HG02870 (cell line): ENCODE measurements around the gene TAS1R2.

Experiments
- ATAC-seq: cut with Tn5 transposase; IDR thresholded peaks from one replicate; pipeline ENCODE4 v1.9.1; 2021; ENCODE audit warnings: mild to moderate bottlenecking, moderate library complexity; ENCODE audit not compliant: unreplicated experiment

TAS1R2 gene

GRCh38 chr1:18803151-18803791 is 56.2 kb downstream of the TAS1R2 start:
- no peak for ATAC-seq

DNA sequence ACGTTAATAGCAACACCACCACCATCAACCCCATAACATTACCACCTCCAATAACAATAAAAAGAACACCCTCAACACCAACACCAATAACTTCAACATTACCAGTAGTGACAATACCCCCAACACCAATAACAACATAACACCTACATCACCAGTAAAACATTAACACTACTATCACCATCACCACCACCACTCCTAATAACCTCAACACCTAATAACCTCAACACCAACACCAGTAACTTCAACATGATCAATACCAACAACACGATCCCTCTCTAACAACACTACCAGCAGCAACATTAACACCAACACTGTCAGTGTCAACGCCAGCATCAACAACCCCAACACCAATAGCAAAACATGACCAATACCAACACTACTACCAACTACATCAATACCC is 57.2 kb downstream of the TAS1R2 start:
- no peak for ATAC-seq

DNA sequence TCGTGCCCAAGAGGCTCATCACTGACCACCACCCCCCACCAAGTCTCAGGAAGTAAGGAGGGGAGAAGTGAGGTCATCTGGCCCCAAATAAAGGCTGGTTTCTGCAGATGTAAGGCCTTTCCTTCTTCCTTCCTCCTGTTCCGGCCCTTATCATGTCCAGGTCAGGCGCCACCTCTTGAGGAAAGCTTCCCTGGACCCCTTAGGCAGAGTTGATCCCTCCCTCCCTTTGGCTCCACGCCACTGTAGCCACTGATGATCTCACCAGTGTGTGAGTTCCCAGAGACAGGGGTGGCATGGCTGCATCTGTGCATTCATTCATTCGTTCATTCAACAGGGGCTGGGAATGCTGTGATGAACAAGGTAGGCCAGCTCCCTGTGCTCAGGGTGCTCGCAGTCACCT is 59.2 kb downstream of the TAS1R2 start:
- no peak for ATAC-seq

DNA sequence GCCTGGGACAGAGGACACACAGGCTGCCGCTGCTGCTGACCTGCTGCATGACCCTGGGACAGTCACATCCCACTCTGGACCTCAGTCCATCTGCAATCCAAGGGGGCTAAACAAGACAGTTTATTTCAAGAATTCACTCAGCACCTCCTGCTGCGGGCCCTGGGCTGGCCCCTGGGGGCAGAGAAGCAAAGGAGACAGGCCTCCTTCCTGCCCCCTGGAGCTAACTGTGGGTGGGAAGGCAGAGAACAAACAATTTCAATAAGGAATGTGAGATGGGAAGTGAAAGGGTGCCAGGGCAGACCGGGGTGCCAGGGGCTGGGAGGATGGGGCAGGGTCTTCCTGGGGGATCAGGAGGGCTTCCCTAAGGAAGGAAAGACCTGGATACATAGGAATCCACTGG is 60.0 kb downstream of the TAS1R2 start:
- no peak for ATAC-seq

DNA sequence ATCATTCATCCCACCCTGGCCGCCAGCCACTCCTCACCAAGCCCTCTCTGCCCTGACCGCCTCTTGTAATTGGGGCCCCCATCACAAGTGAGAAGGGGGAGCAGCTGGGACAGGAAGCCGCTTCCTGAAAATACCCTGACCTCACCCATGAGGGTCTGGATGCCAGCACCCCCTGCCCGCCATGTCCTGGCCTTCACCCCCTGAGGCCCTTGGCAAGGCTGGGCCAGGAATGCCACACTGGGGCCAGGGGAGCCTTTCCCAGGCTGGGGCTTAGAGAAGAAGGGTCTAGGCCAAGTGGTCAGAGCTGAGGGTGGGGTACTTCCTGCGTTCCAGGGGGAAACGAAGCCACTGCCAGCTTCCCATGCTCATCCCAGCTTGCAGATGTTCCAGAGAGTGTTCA is 60.5 kb downstream of the TAS1R2 start:
- ATAC-seq: no peak

- ATAC-seq: no peak
Measured at GRCh38 chr1:18798533-18798932, 60.9 kb downstream of the TAS1R2 start.

GRCh38 chr1:18796950-18797349 is 62.5 kb downstream of the TAS1R2 start:
- ATAC-seq: no peak

GRCh38 chr1:18795002-18795689 is 64.3 kb downstream of the TAS1R2 start:
- ATAC-seq: no peak

- ATAC-seq: no peak
Measured at GRCh38 chr1:18794561-18794960, 64.9 kb downstream of the TAS1R2 start.

DNA sequence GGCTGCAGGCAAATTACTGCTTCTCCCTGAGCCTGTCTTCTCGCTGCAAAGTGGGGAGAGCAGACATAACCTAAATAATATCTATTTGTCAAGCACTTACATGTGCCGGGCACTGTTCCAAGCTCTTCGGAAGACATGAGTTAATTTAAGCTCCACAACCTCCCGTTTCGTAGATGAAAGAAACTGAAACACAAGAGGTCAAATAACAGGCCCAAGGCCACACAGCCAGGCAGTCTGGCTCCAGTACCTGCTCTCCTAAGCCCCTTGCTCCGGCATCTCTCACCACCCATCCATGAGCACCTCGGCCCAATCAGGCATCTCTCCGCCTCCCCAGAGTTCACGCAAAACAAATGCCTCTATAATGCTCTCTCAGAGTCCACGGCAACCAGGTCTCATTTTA is 65.4 kb downstream of the TAS1R2 start:
- no peak for ATAC-seq

GRCh38 chr1:18793164-18793563 is 66.3 kb downstream of the TAS1R2 start:
- ATAC-seq: no peak

DNA sequence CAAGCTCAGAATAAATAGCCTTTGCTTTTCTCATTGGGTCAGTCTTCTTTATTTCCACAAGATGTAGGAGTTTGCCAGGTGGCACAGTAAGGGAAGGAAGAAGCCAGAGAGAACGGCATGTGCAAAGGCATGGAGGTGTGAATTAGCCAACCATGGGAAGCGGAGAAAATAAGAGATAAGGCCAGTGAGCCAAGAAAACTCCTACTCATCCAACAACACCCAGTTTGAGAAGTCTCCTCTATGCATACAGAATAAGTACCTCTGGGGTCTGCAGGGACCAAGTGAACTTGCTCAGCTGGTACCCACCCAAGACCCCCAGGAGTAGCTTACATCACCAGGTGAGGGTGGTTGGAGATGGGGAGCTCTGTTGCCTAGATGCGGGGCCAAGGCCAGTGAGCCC is 66.7 kb downstream of the TAS1R2 start:
- ATAC-seq: no peak
